ENCODE data around the gene FKBP14.
"Not testable (repeated sequence)": the region's sequence is repeated elsewhere in the genome, so short reads cannot be mapped to it uniquely, and the experiment has no call there.

The FKBP14 gene

DNA sequence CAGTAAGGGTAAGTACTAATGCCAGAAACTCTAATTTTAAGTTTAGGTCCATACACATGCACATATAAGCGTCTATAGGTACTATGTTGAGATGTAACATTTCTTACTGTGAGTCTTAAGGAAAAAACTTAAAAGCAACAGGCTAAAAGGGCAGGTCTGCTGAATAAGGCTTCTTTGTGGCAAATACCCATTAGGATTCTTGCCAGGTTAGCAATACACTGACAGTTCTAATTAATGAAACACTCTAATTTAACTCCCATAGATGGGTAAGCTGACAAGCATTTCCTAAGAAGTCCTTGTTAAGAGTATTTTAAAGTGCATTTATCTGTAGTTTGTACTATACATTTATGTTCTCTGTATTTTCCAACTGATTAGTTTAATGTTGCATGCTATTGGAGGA is 50.9 kb downstream of the FKBP14 start:
- Histone ChIP-seq H3K9ac (ENCODE audit: low read depth, low read length) (no peak overlapping the region), H3K27ac (ENCODE audit: low read depth, low read length) (no peak overlapping the region), H3K9me3 (ENCODE audit: control insufficient read depth, insufficient read depth, low read length) (no peaks in the 10 kb centered on the region), H3K27me3 (ENCODE audit: control insufficient read depth, insufficient read depth, low read length) (no peaks in the 10 kb centered on the region), H3K36me3 (ENCODE audit: control insufficient read depth, insufficient read depth, low read length) (0 out of 2 replicates have a peak, but pooled peaks cover 2% of the 10 kb centered on the region), H3K4me1 (ENCODE audit: control insufficient read depth, insufficient read depth, low read length) (peaks cover 22% of the 10 kb centered on the region), H3K4me3 (ENCODE audit: low read depth, low read length) (no peak overlapping the region)

DNA sequence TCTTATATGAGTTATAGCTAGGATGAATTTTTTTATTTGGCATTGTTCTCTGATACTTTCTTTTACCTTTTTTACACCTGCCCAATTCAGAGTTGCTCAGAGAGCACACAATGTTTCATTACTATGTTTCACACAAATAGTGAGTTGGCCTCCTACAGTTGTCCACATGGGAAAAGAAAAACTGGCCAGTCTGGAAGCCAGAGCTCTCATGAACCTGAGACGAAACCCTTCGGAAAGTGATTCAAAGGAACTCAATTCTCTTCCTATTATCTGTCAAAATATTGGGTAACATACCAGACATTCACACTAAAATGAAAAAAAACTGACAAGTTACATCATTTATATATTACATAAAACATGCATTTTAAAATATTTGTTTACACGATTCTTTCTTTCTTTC is 52.2 kb downstream of the FKBP14 start:
- no peak overlapping the region for H3K27ac ChIP-seq (ENCODE audit: low read depth, low read length)
- no peaks in the 10 kb centered on the region for H3K9me3 ChIP-seq (ENCODE audit: control insufficient read depth, insufficient read depth, low read length)
- no peaks in the 10 kb centered on the region for H3K27me3 ChIP-seq (ENCODE audit: control insufficient read depth, insufficient read depth, low read length)
- no peak overlapping the region for H3K4me3 ChIP-seq (ENCODE audit: low read depth, low read length)
- 0 out of 2 replicates have a peak, but pooled peaks cover 5% of the 10 kb centered on the region for H3K36me3 ChIP-seq (ENCODE audit: control insufficient read depth, insufficient read depth, low read length)
- peaks cover 26% of the 10 kb centered on the region for H3K4me1 ChIP-seq (ENCODE audit: control insufficient read depth, insufficient read depth, low read length)
- no peak overlapping the region for H3K9ac ChIP-seq (ENCODE audit: low read depth, low read length)

DNA sequence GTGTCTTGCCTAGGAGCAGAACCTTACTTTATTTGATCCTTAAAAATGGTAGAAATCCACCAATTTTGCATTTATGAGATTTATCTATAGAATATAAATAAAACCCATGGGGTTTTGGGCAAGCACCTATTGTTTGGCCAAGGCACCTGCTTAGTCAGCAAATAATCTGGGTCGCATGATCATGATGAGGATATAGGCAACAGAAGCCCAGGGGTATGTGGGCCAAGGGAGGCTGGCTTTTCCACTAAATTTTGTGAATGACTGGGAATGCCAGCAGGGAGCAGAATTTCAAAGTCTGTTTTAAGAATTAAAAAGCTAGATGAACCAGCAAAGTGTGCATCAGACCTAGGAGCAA is 54.2 kb downstream of the FKBP14 start:
- H3K9me3 ChIP-seq (ENCODE audit: control insufficient read depth, insufficient read depth, low read length), result no peaks in the 10 kb centered on the region
- peaks cover 24% of the 10 kb centered on the region for H3K36me3 ChIP-seq (ENCODE audit: control insufficient read depth, insufficient read depth, low read length)
- no peak overlapping the region for H3K27ac ChIP-seq (ENCODE audit: low read depth, low read length)
- H3K9ac ChIP-seq (ENCODE audit: low read depth, low read length), result no peak overlapping the region
- peaks cover 23% of the 10 kb centered on the region for H3K4me1 ChIP-seq (ENCODE audit: control insufficient read depth, insufficient read depth, low read length)
- H3K27me3 ChIP-seq (ENCODE audit: control insufficient read depth, insufficient read depth, low read length), result no peaks in the 10 kb centered on the region
- no peak overlapping the region for H3K4me3 ChIP-seq (ENCODE audit: low read depth, low read length)

DNA sequence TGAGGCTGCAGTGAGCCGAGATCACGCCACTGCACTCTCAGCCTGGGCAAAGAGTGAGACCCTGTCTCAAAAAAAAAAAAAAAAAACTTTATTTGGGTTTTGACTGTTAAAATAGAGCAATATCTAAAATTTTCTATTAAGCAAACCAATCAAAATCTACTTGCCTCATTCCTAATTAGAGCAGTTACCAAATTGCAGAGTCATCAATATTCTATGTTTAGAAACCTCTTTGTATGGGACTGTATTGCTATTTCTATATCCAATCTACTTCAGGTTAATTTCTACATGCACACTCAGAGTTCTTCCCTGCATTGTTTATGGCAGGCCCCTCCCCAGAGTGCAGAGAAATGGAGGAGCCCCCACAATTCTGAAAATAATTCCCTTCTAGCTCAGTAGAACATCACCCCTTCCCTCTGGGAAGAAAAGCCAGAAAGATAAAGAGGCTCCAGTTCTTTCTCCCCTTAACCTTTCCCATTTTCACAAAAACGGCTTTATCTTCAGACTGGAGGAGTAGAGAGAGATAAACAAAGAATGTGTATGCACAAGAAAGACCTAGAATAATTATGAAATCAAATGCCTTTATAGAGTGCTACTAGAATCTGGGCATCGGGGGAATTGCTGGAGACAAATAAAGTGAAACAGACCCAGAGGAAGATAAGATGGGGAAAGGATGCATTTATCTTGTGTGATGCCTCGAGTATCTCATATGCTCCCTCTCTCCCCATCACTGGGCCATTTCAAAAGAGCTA is 54.8 kb downstream of the FKBP14 start:
- peaks cover 28% of the 10 kb centered on the region for H3K36me3 ChIP-seq (ENCODE audit: control insufficient read depth, insufficient read depth, low read length)
- H3K4me1 ChIP-seq (ENCODE audit: control insufficient read depth, insufficient read depth, low read length), result peaks cover 22% of the 10 kb centered on the region

DNA sequence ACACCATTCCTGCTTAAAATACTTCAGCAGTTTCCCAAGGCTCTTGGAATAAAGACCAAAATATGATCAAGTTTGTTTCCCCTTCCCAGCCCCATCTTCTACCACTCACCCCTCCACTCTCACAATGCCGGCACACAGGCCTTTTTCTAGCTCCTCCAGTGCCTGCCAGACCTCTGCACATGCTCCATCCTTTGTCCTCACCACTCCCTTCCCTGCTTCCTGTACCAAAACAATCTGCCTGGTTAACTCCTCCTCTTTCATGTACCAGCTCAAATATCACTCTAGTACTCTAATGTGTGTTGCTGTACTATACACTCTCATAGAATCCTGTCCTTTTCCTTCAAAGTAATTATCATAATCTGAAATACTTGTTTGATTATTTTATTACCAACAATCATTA is 56.3 kb downstream of the FKBP14 start:
- Histone ChIP-seq H3K36me3 (ENCODE audit: control insufficient read depth, insufficient read depth, low read length) (peaks cover 42% of the 10 kb centered on the region), H3K9ac (ENCODE audit: low read depth, low read length) (no peak overlapping the region)

More for the DNA sequence above, 54.8 kb downstream of the FKBP14 start:
- H3K27me3 ChIP-seq (ENCODE audit: control insufficient read depth, insufficient read depth, low read length), result no peaks in the 10 kb centered on the region
- H3K9me3 ChIP-seq (ENCODE audit: control insufficient read depth, insufficient read depth, low read length), result no peaks in the 10 kb centered on the region
- H3K4me3 ChIP-seq (ENCODE audit: low read depth, low read length), result no peak overlapping the region
- no peak overlapping the region for H3K27ac ChIP-seq (ENCODE audit: low read depth, low read length)
- H3K9ac ChIP-seq (ENCODE audit: low read depth, low read length), result no peak overlapping the region

DNA sequence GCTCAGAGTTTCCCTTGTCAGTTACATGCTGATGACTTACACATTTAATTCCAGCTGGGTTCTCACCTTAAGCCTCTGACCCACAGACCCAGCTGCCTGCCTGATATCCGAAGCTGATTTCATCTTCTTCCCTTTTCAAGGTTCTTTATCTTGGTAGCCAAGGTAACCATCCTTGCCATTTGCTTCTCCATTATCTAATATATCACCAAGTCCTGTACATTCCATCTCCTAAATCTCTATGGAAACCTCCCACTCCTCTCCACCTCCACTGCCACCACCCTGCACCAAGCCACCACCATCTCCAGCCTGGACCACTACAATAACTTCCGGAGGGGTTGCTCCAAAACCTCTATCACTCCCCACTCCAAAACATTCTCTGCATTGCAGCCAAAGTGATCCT is 56.8 kb downstream of the FKBP14 start:
- Histone ChIP-seq H3K4me3 (ENCODE audit: low read depth, low read length) (no peak overlapping the region), H3K27ac (ENCODE audit: low read depth, low read length) (no peak overlapping the region), H3K4me1 (ENCODE audit: control insufficient read depth, insufficient read depth, low read length) (peaks cover 20% of the 10 kb centered on the region), H3K36me3 (ENCODE audit: control insufficient read depth, insufficient read depth, low read length) (peaks cover 44% of the 10 kb centered on the region), H3K9ac (ENCODE audit: low read depth, low read length) (no peak overlapping the region), H3K27me3 (ENCODE audit: control insufficient read depth, insufficient read depth, low read length) (no peaks in the 10 kb centered on the region), H3K9me3 (ENCODE audit: control insufficient read depth, insufficient read depth, low read length) (no peaks in the 10 kb centered on the region)

More for the DNA sequence above, 56.3 kb downstream of the FKBP14 start:
- peaks cover 20% of the 10 kb centered on the region for H3K4me1 ChIP-seq (ENCODE audit: control insufficient read depth, insufficient read depth, low read length)
- H3K9me3 ChIP-seq (ENCODE audit: control insufficient read depth, insufficient read depth, low read length), result no peaks in the 10 kb centered on the region
- no peak overlapping the region for H3K4me3 ChIP-seq (ENCODE audit: low read depth, low read length)
- no peak overlapping the region for H3K27ac ChIP-seq (ENCODE audit: low read depth, low read length)
- H3K27me3 ChIP-seq (ENCODE audit: control insufficient read depth, insufficient read depth, low read length), result no peaks in the 10 kb centered on the region

DNA sequence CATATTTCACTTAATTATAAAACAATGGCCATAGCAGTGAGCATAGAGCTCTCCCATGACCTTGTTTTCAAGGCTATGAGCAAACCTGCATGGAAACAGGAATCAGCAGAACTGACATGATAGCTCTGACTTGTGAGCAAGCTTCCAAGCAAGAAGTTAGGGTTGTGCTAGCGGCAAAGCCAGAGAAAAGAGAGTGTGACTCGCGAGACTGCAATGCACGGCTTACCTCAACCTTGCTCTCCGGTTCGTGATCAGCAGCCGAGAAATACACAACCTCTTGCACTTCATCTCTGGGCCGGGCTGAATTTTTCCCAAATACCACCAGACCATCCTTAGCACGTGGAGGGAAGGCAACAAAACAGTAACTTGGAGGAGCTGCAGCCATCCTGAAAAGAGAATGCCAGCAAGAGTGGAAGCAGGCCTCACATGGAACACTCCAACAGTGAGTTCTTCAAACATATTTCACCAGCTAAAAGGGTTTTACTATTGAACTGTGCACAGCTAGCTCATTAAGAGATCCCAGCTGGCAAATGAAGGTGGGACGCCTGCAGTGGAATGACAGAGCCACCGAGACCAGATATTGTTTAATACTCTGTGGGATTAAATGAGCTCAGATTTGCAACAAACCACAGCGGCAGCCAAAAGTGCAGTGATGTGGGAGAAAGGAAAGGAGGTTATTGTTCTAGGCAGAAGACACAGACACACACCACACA is 57.7 kb downstream of the FKBP14 start:
- Histone ChIP-seq H3K36me3 (ENCODE audit: control insufficient read depth, insufficient read depth, low read length) (peaks cover 44% of the 10 kb centered on the region), H3K4me1 (ENCODE audit: control insufficient read depth, insufficient read depth, low read length) (peaks cover 20% of the 10 kb centered on the region), H3K27ac (ENCODE audit: low read depth, low read length) (no peak overlapping the region), H3K9me3 (ENCODE audit: control insufficient read depth, insufficient read depth, low read length) (no peaks in the 10 kb centered on the region), H3K4me3 (ENCODE audit: low read depth, low read length) (no peak overlapping the region), H3K27me3 (ENCODE audit: control insufficient read depth, insufficient read depth, low read length) (no peaks in the 10 kb centered on the region), H3K9ac (ENCODE audit: low read depth, low read length) (no peak overlapping the region)

DNA sequence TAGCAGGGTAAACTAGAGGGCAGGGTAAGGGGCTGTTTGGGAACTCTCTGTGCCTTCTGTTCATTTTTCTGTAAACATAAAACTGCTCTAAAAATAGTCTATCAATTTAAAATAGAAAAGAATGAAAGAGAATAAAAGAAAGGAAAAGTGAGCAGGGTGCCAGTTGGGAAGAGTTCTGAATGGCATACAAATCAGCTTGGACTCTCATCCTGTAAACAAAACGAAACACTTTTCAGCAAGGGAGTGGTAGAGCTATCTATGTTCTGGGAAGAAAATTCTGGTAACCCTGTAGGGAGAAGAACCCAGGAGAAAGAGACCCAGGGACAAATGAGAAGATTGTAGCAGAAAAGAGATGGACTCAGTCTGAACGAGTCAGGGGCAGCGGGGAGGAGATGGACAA is 61.5 kb downstream of the FKBP14 start:
- no peaks in the 10 kb centered on the region for H3K27me3 ChIP-seq (ENCODE audit: control insufficient read depth, insufficient read depth, low read length)
- H3K36me3 ChIP-seq (ENCODE audit: control insufficient read depth, insufficient read depth, low read length), result peaks cover 53% of the 10 kb centered on the region
- H3K4me1 ChIP-seq (ENCODE audit: control insufficient read depth, insufficient read depth, low read length), result no peaks in the 10 kb centered on the region; the same call in 1 of the 2 replicates
- H3K4me3 ChIP-seq (ENCODE audit: low read depth, low read length), result no peak overlapping the region
- no peak overlapping the region for H3K9ac ChIP-seq (ENCODE audit: low read depth, low read length)
- no peaks in the 10 kb centered on the region; the same call in 1 of the 2 replicates for H3K9me3 ChIP-seq (ENCODE audit: control insufficient read depth, insufficient read depth, low read length)
- no peak overlapping the region for H3K27ac ChIP-seq (ENCODE audit: low read depth, low read length)

DNA sequence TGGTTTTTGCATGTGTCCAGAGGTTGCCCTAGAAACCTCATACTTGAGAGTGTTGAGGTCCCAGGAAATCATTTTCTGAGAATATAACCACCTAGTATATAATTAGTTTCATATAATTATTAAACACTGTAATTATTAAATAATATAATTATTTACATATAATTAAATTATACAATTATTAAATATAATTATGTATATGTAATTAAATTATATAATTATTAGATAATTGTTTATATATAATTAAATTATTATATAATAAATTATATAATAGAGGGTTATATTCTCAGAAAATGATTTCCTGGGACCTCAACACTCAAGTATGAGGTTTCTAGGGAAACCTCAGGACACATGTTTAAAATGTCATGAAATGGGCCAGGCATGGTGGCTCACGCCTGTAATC is 64.5 kb downstream of the FKBP14 start:
- no peaks in the 10 kb centered on the region for H3K27me3 ChIP-seq (ENCODE audit: control insufficient read depth, insufficient read depth, low read length)
- H3K27ac ChIP-seq (ENCODE audit: low read depth, low read length), result no peak overlapping the region
- no peak overlapping the region for H3K4me3 ChIP-seq (ENCODE audit: low read depth, low read length)
- peaks cover 14% of the 10 kb centered on the region for H3K4me1 ChIP-seq (ENCODE audit: control insufficient read depth, insufficient read depth, low read length)
- peaks cover 35% of the 10 kb centered on the region for H3K36me3 ChIP-seq (ENCODE audit: control insufficient read depth, insufficient read depth, low read length)
- no peak overlapping the region for H3K9ac ChIP-seq (ENCODE audit: low read depth, low read length)
- no peaks in the 10 kb centered on the region; the same call in 1 of the 2 replicates for H3K9me3 ChIP-seq (ENCODE audit: control insufficient read depth, insufficient read depth, low read length)

DNA sequence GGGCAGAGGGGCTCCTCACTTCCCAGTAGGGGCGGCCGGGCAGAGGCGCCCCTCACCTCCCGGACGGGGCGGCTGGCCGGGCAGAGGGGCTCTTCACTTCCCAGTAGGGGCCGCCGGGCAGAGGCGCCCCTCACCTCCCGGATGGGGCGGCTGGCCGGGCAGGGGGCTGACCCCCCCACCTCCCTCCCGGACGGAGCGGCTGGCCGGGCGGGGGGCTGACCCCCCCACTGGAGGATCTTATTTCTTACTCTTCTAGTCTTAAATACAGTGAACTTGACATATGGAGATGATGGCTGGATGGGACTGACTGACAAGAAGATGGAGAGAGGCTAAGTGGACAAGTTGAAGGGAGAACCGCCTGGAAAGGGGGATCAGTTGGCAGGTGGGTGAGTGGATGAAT is 64.9 kb downstream of the FKBP14 start:
- Histone ChIP-seq H3K4me1 (ENCODE audit: control insufficient read depth, insufficient read depth, low read length) (peaks cover 16% of the 10 kb centered on the region), H3K36me3 (ENCODE audit: control insufficient read depth, insufficient read depth, low read length) (peaks cover 33% of the 10 kb centered on the region)
- H3K27me3 ChIP-seq (ENCODE audit: control insufficient read depth, insufficient read depth, low read length); H3K27ac ChIP-seq (ENCODE audit: low read depth, low read length); H3K9me3 ChIP-seq (ENCODE audit: control insufficient read depth, insufficient read depth, low read length); H3K9ac ChIP-seq (ENCODE audit: low read depth, low read length); H3K4me3 ChIP-seq (ENCODE audit: low read depth, low read length): not testable (repeated sequence)

All from HUES48 (cell line).